HCT116 (cell line): ENCODE results near the gene RAD52. TPM values are rescaled to one million over a fixed set of nuclear protein-coding genes. Genes with fewer than 3 reads are reported as not detected.
"Not testable (repeated sequence)": the region's sequence is repeated elsewhere in the genome, so short reads cannot be mapped to it uniquely, and the experiment has no call there.

Experiments used
- ATAC-seq: fragments of 200-7000 bp; cut with Tn5 transposase; 2 replicates; pipeline ENCODE4 v1.9.1; 2020; ENCODE audit warnings: mild to moderate bottlenecking, moderate library complexity
- BruUV-seq: library from RNA; stranded (reverse); fragments of 400-500 nt; replicated peaks from 2 replicates; lab custom pipeline; 2021; lab: Mats Ljungman, UMichigan
- CTCF ChIA-PET: fragments of 300-600 bp; sonication (Branson Sonifier 250); formaldehyde crosslinking; loops from one replicate; lab custom pipeline; 2021; ENCODE audit warnings: antibody characterized with exemption; lab: Charles Lee
- POLR2A ChIA-PET: fragments of 300-600, 350-600 bp; sonication (Branson Sonifier 250); formaldehyde crosslinking; loops from one replicate; lab custom pipeline; 2021; ENCODE audit warnings: antibody characterized with exemption; lab: Charles Lee
- RAD21 ChIA-PET, 2 experiments: fragments of 300-600 bp; sonication (Branson Sonifier 250); formaldehyde crosslinking; loops; one replicate each; lab custom pipeline; 2023; ENCODE audit warnings: low total read pairs in 2 of 2; ENCODE audit not compliant: uncharacterized antibody in 2 of 2, unreplicated experiment in 2 of 2, low non-redundant PET in 1 of 2; lab: Charles Lee
- DNase-seq: peaks from one replicate; pipeline ENCODE4 v3.0.0-alpha.2; 2010; ENCODE audit warnings: low read depth, low spot score
- H2AFZ ChIP-seq: fragments of 200-600 bp; shearing (Covaris generic), sonication (generic); 2 replicates; pipeline ENCODE4 v1.6.1; 2017; ENCODE audit warnings: low read depth, mixed run types, mixed read lengths, antibody characterized with exemption, low read length; ENCODE audit not compliant: poor library complexity, severe bottlenecking
- H3K27ac ChIP-seq: 2 replicates; pipeline ENCODE4 v1.5.1; 2012; ENCODE audit warnings: low read depth, low read length
- H3K27me3 ChIP-seq: fragments of 200-600 bp; sonication (generic); 2 replicates; pipeline ENCODE4 v1.6.1; 2016; ENCODE audit warnings: mixed run types, low read length, mixed read lengths; ENCODE audit not compliant: insufficient read depth
- H3K36me3 ChIP-seq, 2 experiments: fragments of 200-500 bp in 1 of 2; fragments of 200-600 bp in 1 of 2; sonication (Bioruptor generic) in 1 of 2; sonication (generic) in 1 of 2; 2 replicates each; pipeline versions ENCODE4 v1.5.1 to v1.6.1; 2014 to 2016; ENCODE audit warnings: low read length in 2 of 2, inconsistent platforms in 1 of 2, mixed read lengths in 1 of 2, mixed run types in 1 of 2; ENCODE audit not compliant: insufficient read depth in 2 of 2, control insufficient read depth in 1 of 2
- H3K4me1 ChIP-seq, 2 experiments: fragments of 200-600 bp in 1 of 2; sonication (generic) in 1 of 2; 2 replicates each; pipeline versions ENCODE4 v1.5.1 to v1.6.1; 2012 to 2017; ENCODE audit warnings: low read length in 2 of 2, inconsistent platforms in 1 of 2, mild to moderate bottlenecking in 1 of 2, mixed read lengths in 1 of 2, mixed run types in 1 of 2, moderate library complexity in 1 of 2; ENCODE audit not compliant: insufficient read depth in 2 of 2, control insufficient read depth in 1 of 2
- H3K4me2 ChIP-seq: fragments of 200-600 bp; sonication (generic); 2 replicates; pipeline ENCODE4 v1.6.1; 2017; ENCODE audit warnings: mixed run types, low read length, mixed read lengths
- H3K4me3 ChIP-seq, 2 experiments: fragments of 200-600 bp in 1 of 2; sonication (generic) in 1 of 2; replicated peaks in 1 of 2; 2 replicates each; pipeline ENCODE4 v1.5.1; 2011 to 2016; ENCODE audit warnings: low read length in 2 of 2, control low read depth in 1 of 2, low read depth in 1 of 2, mild to moderate bottlenecking in 1 of 2, mixed read lengths in 1 of 2, mixed run types in 1 of 2
- H3K79me2 ChIP-seq: fragments of 200-600 bp; sonication (generic); 2 replicates; pipeline ENCODE4 v1.6.1; 2017; ENCODE audit warnings: mild to moderate bottlenecking, mixed run types, low read length, moderate library complexity, mixed read lengths; ENCODE audit not compliant: insufficient read depth
- H3K9ac ChIP-seq: fragments of 200-600 bp; sonication (generic); 2 replicates; pipeline ENCODE4 v1.6.1; 2016; ENCODE audit warnings: low read length, mixed read lengths
- H3K9me2 ChIP-seq: fragments of 200-600 bp; sonication (generic), shearing (Covaris generic); 2 replicates; pipeline ENCODE4 v1.6.1; 2017; ENCODE audit warnings: mixed run types, mild to moderate bottlenecking, moderate library complexity; ENCODE audit not compliant: insufficient read depth
- H3K9me3 ChIP-seq, 2 experiments: fragments of 200-500 bp in 1 of 2; fragments of 200-600 bp in 1 of 2; sonication (Bioruptor generic) in 1 of 2; sonication (generic) in 1 of 2; 2 replicates each; pipeline ENCODE4 v1.6.1; 2014 to 2017; ENCODE audit warnings: low read length in 2 of 2, mixed read lengths in 2 of 2, inconsistent platforms in 1 of 2, low read depth in 1 of 2, mild to moderate bottlenecking in 1 of 2, mixed run types in 1 of 2, moderate library complexity in 1 of 2; ENCODE audit not compliant: control insufficient read depth in 1 of 2, insufficient read depth in 1 of 2
- H4K20me1 ChIP-seq: fragments of 200-600 bp; sonication (generic), shearing (Covaris generic); 2 replicates; pipeline ENCODE4 v1.6.1; 2017; ENCODE audit warnings: mixed run types, mild to moderate bottlenecking, moderate library complexity; ENCODE audit not compliant: insufficient read depth
- FOSL1 ChIP-seq: IDR thresholded peaks from 2 replicates; pipeline ENCODE4 v1.6.1; 2012; ENCODE audit warnings: low read depth
- JUND ChIP-seq: IDR thresholded peaks from 2 replicates; pipeline ENCODE4 v1.6.1; 2012
- POLR2AphosphoS5 ChIP-seq: IDR thresholded peaks from 2 replicates; pipeline ENCODE4 v1.6.1; 2011; ENCODE audit warnings: mild to moderate bottlenecking, low read depth, low read length, moderate library complexity
- RAD21 ChIP-seq: IDR thresholded peaks from 2 replicates; pipeline ENCODE4 v1.6.1; 2012; ENCODE audit warnings: low read depth, mild to moderate bottlenecking
- YY1 ChIP-seq: IDR thresholded peaks from 2 replicates; pipeline ENCODE4 v1.6.1; 2011; ENCODE audit warnings: low read length, low read depth, moderate library complexity, mild to moderate bottlenecking; ENCODE audit not compliant: insufficient replicate concordance; ENCODE audit errors: extremely low read depth
- ZFX ChIP-seq: fragments of 450-650 bp; IDR thresholded peaks from 2 replicates; pipeline ENCODE4 v1.6.1; 2017
- intact Hi-C: fragments of 100-400 bp; cut with micrococcal nuclease; formaldehyde crosslinking; loops from 2 replicates; pipeline ENCODE4 v1.10.0; 2022
- total RNA-seq: library from RNA; stranded (reverse); gene quantifications from one replicate; pipeline ENCODE4 v1.2.1, GENCODE V29; 2021; ENCODE audit not compliant: unreplicated experiment

RAD52 gene
- total RNA-seq, 1 experiment from 2014 or later: 24.4 TPM

DNA sequence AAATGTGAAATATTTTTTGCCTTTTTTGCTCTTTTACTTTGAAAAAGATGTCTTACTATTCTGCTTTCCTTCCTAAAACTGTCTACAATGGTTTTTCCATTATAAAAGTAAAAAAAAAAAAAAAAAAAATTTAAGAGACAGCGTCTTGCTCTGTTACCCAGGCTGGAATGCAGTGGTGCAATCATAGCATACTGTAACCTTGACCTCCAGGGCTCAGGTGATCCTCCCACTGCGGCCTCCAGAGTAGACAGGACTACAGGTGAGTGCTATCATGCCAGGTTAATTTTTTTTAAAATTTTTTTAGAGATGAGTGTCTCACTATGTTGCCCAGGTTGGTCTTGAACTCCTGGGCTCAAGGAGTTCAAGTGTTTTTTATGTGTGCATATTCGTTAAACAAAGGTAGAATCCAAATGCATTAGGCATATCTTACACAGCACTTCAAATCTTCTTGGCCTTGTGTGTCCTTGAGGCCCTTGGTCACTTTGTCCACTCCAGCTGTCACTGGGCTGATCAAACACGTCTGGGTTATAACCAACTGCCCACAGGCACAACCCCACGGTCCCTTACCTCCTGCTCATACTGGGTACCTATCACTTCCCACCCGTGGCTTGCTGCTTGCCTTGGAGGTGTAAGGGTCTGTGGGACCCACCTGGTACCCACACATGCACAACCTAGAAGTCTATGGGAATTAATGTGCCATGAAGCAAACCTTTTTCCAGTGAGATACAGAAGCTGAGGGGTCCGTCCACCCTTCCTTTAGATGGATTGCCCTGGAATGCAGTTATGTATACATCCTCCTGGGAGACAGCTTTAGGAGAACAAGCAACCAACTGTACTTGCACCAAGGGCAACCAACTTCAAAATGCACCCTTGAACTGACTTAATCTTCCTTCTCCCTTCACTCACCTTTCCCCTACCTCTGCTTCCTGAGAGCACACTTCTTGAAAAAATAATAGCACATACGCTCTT, 12.8 kb downstream of the RAD52 start:
- Histone ChIP-seq H3K9ac (no peak overlapping the region), H3K4me3 (no peak overlapping the region), H3K27ac (no peak overlapping the region), H3K4me2 (no peak overlapping the region), H4K20me1 (peaks cover 5% of the 10 kb centered on the region; the same call in 1 of the 2 replicates), H3K79me2 (peaks cover 30% of the 10 kb centered on the region), H3K27me3 (no peaks in the 10 kb centered on the region), H3K9me3 (no peaks in the 10 kb centered on the region), H3K36me3 (peaks cover 5% of the 10 kb centered on the region in 2 experiments; a peak in 3 of 4 replicates), H3K9me2 (no peaks in the 10 kb centered on the region), H2AFZ (no peak overlapping the region), H3K4me1 (no peaks in the 10 kb centered on the region)
- ChIA-PET POLR2A (interaction anchor here (1.0 kb wide), 1 partner anchor 13 kb away, joined by 3 read pairs; the partner anchor contains the start of gene RAD52), RAD21 (no interaction called here), CTCF (no interaction called here)
- TF ChIP-seq ZFX: no peak
- TF ChIP-seq RAD21: no peak
- no peak for TF ChIP-seq YY1
- TF ChIP-seq FOSL1: no peak
- TF ChIP-seq POLR2AphosphoS5: no peak
- TF ChIP-seq JUND: no peak
- no peak for DNase-seq
- intact Hi-C loops: no loop called here
- no peak for ATAC-seq
- no TSS peak for BruUV-seq

DNA sequence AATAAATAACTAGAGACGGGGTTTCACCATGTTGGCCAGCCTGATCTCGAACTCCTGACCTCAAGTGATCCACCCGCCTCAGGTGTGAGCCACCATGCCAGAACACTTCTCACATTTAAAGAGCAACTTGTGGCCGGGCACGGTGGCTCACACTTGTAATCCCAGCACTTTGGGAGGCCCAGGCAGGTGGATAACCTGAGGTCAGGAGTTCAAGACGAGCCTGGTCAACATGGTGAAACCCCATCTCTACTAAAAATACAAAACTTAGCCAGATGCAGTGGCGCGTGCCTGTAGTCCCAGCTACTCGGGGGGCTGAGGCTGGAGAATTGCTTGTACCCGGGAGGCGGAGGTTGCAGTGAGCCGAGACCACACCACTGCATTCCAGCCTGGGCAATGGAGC, 13.6 kb downstream of the RAD52 start:
- BruUV-seq, H3K9ac ChIP-seq, H3K27ac ChIP-seq, ATAC-seq, POLR2A ChIA-PET, H3K9me2 ChIP-seq, RAD21 ChIA-PET, H3K4me3 ChIP-seq, H3K27me3 ChIP-seq, H3K4me2 ChIP-seq, H3K4me1 ChIP-seq, intact Hi-C loops, H3K9me3 ChIP-seq, H3K36me3 ChIP-seq, DNase-seq, H2AFZ ChIP-seq, CTCF ChIA-PET, H4K20me1 ChIP-seq: not testable (repeated sequence)
- H3K79me2 ChIP-seq: peaks cover 27% of the 10 kb centered on the region
